A549 treated with Mapracorat at 1 μM for 4 hours (cell line): ENCODE data around the gene CLASP2. TPM values are rescaled to one million over a fixed set of nuclear protein-coding genes. Genes with fewer than 3 reads are reported as not detected.

ENCODE experiments used
- total RNA-seq: library from RNA; stranded (reverse); fragments of 200-300 nt; extraction: Qiagen RNA extraction; gene quantifications from 5 replicates; pipeline ENCODE4 v1.2.3, GENCODE V29; 2022

The CLASP2 gene
- total RNA-seq = 13.7 to 20.0 TPM (median 16.8 TPM) in 5 replicates

DNA sequence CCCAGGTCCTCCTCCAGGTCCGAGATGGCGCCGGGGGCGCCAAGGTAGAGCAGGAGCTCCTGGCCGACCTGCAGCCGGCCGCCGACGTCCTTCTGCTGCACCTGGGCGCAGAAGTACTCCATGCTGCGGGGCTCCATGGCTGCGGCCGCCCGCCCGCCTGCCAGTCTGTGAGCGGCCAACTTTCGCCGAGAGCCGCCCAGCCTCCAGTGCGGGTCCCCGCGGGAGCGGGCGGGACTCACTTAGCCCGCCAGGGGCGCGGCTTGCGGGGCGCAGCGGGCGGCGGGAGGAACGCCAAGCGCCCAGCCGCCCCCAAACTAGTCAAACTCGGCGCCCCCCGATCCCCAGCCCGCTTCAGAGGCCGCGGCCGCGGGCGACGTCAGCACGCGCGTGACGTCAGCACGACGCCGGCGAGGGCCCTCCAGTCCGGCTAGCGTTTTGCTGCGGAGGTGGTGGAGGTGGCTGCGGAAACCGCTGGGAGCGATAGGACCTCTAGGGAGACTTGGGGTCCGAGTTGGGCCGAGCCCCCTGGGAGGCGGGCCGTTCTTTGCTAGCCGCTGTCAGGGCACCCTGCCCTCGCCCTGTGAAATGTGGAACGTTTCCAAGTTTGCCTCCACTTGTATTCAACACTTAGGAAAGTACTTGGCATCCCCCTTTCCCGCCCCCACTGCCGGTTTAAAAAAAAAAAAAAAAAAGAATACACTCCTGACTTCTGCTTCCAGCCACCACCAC is at the start of gene CLASP2:
TSS of gene CLASP2 (minus strand) at position 389 of the 729 bp plus-strand sequence. CDS start at position 137, 252 bp downstream.

Other genes starting within 250 kb of the CLASP2 start
- 116 to 182 TPM (median 160 TPM) in 5 replicates for gene PDCD6IP, start 80.4 kb upstream of the CLASP2 start, total RNA-seq